ENCODE measurements around the gene IL27RA.

IL27RA gene

GRCh38 chr19:14059093-14059480, 27.5 kb downstream of the IL27RA start:
- peak; percentile 50 for DNase-seq (ENCODE audit: low read depth)

DNA sequence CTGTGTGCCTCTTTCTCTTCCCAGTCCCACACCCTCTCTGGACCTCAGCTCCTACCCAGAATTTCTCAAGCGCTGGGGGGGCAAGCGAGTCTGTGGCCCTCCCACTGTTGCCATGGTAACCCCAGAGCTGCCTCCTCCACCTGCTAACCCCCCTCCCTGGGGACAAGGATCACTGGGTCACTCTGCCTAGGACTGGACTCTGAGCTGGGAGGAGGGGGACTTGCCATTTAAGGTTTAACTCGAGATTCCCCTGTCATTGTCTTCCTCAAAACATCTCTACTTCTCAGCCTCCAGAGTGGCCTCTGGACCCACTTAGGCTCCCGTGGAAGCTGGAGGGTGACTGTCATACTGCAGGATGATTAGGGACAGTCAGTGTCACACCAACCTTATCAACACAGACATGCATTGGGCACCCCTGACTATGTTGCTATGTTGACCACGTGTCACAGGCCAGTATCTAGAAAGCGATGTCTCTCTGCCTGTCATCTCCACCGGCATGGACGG, 28.1 kb downstream of the IL27RA start:
- DNase-seq (ENCODE audit: low read depth): no peak

DNA sequence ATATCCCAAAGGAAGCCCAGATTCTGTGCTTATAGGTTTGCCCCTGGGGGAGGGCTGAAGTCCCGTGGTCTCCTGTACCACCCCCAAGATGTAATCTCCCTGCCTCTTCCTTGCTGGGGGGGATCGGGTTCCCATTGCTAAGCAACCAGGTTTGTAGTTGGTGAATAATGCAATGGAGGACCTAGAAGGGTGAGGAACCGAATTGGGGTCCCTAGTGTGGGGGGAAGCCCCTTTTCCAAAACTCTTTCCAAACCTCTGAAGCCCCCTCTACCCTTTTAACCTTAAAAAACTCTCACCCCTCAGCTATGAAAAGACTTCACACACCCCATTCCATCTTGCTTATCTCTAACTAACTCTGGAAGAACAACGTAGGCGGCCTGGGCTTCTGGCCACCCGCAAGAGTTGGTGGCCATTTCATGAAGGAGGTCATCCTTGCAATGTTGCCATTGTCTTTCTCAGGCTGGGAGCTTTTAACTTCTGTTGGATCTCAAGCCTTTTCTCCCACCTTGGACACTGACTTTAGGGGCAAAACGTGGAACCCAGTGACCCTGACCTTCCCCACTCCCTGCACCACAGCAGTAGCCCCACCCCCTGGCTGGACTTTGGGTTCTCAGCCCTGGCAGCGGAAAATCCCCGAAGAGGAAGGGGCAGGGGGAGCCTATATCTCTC, 29.7 kb downstream of the IL27RA start:
- no peak for DNase-seq (ENCODE audit: low read depth)

GRCh38 chr19:14061751-14062557, 30.4 kb downstream of the IL27RA start, which contains the start of gene PALM3:
PALM3 (minus strand) TSS chr19:14062076; CDS start chr19:14061980, 96 bp downstream.
- no peak for DNase-seq (ENCODE audit: low read depth)

DNA sequence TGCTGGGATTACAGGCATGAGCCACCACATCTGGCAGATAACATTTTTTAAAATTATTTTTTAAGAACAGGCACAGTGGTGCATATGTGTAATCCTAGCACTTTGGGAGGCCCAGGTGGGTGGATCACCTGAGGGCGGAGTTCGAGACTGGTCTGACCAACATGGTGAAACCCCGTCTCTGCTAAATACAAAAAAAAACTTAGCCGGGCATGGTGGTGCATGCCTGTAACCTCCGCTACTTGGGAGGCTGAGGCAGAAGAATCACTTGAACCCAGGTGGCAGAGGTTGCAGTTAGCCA, 30.9 kb downstream of the IL27RA start:
- DNase-seq (ENCODE audit: low read depth): no peak

DNA sequence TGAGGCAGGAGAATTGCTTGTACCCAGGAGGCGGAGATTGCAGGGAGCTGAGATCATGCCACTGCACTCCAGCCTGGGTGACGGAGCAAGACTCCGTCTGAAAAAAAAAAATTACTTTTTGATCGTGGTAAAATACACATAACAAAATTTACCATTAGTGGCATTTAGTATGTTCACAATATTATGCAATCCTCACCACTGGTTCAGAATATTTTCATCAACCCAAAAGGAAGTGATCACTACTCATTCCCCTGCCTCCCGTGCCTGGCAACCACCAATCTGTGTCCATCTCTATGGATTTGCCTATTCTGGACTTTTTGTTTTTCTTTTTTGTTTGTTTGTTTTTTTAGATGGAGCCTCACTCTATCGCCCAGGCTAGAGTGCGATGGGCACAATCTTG, 31.5 kb downstream of the IL27RA start:
- DNase-seq (ENCODE audit: low read depth): no peak

DNA sequence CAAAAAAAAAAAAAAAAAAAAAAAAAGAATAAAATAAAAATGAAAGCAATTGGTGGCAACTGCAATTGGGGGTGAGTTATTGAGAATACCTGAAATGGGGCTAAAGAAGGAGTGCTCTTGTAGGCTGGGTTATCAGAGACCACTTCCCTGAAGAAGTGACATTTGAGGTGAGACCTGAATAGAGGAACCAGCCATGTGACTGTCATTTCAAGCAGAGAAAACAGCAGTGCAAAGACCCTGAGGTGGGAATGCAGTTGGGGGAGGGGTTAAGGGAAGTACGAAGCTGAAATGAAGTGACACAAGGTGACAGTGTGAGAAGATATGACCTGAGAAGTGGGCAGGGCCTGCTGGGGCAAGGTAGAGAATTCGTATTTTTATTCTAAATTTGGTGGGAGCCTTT, 34.6 kb downstream of the IL27RA start:
- DNase-seq (ENCODE audit: low read depth): no peak

GRCh38 chr19:14070268-14071050, 38.9 kb downstream of the IL27RA start:
- DNase-seq (ENCODE audit: low read depth): no peak

- DNase-seq (ENCODE audit: low read depth): peak; percentile 42
These were observed 41.1 kb downstream of the IL27RA start, which contains the start of gene MISP3 for GRCh38 chr19:14072535-14073260. MISP3 (plus strand) TSS chr19:14072786; CDS start chr19:14073310, 524 bp downstream.

DNA sequence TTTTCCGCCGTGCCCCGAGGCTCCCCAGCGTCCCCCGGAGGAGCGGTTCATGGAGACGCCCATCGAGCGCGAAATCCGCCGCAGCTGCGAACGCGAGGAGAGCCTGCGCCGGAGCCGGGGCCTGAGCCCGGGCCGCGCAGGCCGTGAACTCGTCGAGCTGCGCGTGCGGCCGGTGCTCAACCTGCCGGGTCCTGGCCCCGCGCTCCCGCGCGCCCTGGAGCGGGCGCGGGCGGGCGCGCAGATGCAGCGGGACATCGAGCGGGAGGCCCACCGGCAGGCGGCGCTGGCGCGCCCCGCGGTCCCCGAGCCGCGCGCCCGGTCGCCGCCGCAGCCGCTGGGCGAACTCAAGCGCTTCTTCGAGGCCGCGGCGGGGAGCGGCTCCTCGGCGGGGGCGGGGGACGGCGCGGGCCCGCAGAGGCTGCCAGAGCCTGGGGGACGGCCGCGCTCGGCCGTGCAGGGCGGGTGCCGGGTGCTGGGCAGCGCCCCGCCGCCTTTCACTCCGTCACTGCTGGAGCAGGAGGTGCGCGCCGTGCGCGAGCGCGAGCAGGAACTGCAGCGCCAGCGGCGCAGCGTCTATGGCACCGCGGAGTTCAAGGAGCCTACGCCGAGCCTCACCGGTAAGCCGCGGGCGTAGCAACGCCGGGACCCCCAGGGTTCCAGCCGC, 41.8 kb downstream of the IL27RA start:
- peak; percentile 79 for DNase-seq (ENCODE audit: low read depth)

DNA sequence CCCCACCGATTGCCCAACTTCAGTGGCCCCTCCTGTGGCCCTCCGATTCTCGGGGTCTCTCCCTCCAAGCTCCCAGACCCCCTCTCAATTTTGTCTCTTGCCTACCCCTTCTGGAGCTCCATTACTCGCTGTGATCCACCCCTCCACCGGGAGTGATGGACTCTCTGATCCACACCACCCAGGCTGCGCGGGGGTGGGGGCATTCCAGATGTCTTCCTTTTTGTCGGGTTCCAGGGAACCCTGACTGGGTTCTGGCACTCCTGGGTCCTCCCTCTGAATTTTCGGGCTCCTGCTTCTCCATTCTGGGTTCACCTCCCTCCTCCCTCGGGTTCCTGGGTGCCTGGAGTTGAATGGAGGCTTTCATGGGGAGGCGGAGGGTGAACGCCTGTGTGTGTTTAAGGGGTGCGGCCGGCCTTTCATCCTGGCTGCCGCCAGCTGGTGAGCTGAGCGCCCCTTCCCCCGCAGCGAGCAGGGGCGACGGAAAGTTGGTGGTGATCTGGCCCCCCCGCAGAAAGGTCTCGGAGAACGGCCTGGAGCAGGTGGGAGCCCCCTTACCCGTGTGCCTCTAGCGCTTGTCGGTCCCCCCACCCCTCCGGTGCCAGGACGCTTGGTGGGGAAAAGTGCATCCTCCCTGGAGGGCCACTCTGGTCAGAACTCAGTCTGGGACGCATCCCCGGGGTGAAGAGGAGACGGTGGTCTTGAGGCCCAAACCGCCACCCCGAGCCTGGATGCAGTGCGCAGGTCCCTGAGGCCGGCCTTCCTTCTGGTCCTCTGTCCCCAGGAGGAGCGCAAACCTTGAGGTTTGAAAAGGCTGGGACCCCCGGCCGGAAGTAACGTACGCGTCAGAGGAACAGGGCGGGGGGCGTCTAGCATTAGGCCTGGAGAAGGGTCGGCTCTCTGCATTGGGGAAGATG, 42.6 kb downstream of the IL27RA start:
- peak; percentile 23 for DNase-seq (ENCODE audit: low read depth)

DNA sequence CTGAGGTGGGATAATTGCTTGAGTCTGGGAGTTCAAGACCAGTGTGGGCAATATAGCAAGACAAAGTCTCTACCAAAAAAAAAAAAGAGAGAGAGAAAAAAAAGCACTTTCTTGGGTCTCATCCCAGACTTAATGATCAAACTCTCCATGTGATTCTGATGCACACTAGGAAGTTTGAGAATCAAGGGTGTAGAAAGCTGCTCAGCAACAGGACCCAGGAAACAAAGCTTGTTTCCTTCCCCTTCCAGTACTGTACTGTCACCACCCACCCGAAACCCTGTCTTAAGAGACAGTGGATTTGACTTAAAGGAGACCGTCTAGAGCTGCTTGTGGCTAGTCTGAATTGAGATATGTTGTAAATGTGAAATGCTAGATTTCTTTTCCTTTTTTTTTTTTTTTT, 46.8 kb downstream of the IL27RA start:
- DNase-seq (ENCODE audit: low read depth): no peak

DNA sequence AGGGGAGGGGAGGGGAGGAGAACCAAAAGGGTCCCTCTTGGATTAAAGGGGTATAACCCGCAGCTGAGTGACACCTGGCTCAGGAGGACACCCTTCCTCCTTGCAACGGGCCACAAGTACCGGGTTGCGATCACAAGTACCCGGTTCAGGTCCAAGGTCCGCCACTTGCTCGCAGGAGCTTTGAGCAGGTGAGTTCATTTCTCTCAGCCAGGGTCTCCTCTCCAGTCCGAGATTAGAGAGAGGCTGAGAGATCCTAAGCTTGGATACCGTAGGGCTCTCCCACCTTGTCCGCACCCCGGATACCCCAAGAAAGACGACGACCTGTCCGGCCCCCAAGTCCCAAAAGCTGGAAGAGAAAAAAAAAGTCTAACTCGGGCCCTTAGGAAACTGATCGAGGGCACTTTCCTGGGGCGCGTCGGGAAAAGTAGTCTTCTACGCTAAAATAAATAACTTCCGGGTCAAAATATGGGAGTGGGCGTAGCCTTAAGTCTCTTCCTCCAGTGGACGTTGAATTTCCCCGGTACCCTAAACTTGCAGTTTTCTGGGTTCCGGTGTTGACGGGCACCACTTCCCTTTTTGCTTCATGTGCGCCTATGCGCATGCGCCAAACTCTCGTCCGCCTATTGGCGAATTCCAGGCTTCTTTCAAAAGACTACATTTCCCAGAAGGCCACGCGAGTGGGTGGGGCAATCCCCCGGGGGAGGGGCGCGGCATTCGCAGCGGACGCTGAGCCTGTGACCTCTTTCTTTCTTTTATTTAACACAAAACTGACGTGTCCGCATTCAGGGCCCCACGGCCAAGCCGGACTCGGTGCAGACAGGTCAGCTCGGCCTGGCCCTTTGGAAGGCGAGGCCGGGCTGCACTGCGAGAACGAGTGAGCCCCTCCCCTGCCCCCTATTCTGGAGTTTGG, 49.6 kb downstream of the IL27RA start:
- peak; percentile 97 for DNase-seq (ENCODE audit: low read depth)

GRCh38 chr19:14081797-14082674, 50.5 kb downstream of the IL27RA start:
- DNase-seq (ENCODE audit: low read depth): no peak

DNA sequence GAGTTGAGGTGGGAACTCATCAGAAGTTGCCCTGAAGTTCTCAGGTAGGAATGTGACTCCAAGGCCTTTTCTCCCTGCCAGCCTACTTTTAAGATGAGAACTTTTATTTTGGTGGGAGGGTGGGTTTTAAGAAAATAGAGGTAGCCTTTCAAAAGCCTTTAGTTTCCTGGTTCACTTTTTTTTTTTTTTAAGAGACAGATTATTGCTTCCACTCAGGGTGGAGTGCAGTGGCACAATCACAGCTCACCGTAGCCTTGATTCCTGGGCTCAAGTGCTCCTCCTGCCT, 51.1 kb downstream of the IL27RA start:
- DNase-seq (ENCODE audit: low read depth): no peak

DNA sequence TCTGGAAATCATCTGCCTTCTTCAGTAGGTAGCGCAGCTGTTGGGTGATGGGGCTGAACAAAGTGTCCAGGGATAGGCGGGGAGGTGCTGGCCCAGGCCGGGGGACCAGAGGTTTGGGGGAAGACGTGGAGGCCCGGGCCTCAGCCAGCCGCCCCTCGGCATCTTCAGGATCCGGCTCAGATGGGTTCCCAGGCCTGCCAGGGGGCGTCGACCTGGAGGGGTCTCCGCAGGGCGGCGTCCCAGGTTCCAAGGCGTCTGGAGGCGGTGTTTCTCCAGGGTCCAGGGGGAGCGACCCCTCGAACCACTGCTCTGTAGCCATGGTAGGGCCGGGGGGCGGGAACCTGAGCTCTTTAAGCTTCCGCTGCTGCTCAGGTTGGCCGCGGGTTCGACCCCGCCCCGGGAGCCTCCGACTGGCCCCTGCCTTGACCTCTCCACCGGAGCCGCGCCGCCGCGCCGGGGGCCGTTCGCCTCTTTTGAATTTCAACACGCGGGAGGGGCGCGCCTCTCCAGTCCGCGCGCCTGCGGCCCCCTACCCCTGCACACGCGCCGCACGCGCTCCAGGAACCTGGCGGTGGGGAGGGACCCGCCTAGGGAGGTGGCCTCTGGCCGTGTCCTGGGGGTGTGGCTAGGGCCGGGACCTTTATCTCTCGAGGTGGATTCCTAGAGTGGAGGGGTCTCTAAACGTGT, 53.9 kb downstream of the IL27RA start, which contains the start of gene C19orf67:
C19orf67 (minus strand) TSS at position 475 of the 687 bp plus-strand sequence; CDS start at position 319, 156 bp downstream.
- no peak for DNase-seq (ENCODE audit: low read depth)

DNA sequence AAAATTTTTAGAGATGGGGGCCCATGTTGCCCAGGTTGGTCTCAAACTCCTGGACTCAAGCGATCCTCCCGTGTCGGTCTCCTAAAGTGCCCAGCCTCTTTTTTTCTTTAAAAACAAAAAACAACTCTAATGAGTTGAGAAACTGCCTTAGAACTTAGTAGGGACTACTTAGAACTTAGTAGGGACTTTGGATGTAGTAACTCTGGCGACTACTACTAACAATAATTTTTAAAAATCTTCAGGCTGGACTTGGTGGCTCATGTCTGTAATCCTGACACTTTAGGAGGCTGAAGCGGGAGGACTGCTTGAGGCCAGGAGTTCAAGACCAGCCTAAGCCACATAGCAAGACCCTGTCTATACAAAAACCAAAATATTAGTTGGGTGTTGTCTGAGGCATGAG, 54.5 kb downstream of the IL27RA start:
- DNase-seq (ENCODE audit: low read depth): no peak

Measured in activated T-cell treated with anti-CD3 and anti-CD28 coated beads for 48 hours (primary cell).